NCI-H2227 (cell line): ENCODE results near the gene DMPK.

ENCODE experiments used
- DNase-seq: peaks from one replicate; lab custom pipeline; 2025; ENCODE audit not compliant: unreplicated experiment; lab: John Stamatoyannopoulos, UW

DMPK gene

DNA sequence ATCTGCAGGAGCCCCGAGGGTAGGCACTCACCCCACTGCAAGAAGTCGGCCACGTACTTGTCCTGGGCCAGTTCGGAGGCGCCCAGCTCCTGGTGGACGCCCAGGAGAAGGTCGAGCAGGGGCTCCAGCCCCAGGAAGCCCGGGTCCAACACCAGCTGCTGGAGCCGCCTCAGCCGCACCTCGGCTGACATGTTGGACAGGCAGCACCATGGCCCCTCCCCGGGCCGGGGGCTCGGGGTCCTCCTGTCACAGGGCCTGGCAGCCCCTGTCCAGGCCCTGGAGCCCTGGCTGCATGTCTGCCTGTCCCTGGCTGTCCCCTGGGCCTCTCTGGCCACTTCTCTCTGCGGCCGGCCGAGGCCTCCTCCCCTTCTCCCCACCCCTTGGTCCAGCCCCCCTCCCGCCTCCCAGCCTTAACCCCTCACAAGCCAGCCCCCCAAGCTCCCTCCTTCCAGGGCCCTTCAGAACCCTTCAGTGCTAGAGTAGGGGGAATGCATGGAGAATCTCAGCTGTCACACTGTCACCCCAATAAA is at the start of gene DMPK:
Gene DMPK (minus strand): TSS at position 329 of the 530 bp plus-strand sequence. CDS start 138 bp downstream, at position 191.
- no peak for DNase-seq

DNA sequence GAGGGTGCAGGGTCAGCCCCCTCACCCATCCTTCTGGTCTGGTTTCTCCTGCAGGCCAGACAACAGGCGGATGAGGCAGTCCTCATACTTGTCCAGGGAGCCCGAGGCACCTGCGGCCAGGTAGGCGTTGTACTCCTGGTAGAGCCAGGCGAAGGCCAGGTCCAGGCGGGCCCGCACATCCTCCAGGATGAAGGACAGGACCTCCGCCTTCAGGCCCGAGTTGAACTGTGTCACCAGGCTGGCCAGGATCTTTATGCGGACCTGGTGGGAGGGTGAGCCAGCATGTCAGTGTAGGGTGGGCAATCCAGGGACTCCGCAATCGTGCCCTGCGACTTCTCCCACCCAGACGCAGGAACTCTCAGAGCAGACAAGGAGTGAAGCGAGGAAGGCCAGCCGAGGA is 46.7 kb upstream of the DMPK start:
- DNase-seq: no peak

DNA sequence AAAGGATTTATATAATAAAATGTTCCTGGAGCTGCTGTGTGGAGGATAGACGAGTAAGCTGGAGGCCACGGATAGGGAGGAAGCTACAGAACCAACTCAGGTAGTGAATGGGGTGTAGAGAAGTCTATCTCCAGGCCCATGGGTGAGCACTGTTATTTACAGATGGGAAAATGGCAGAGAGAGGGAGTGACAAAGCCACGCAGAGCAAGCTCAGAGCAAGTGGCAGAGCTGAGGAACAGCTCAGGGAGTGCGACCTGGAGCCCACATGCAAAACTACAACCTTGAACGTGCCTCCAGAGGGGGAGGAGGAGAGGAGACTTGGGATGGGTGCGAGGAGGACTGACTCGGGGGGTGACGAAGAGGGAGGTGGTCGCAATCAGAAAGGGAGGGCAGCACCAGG is 46.2 kb upstream of the DMPK start:
- no peak for DNase-seq

GRCh38 chr19:45827459-45828093 is 45.3 kb upstream of the DMPK start:
- no peak for DNase-seq

DNA sequence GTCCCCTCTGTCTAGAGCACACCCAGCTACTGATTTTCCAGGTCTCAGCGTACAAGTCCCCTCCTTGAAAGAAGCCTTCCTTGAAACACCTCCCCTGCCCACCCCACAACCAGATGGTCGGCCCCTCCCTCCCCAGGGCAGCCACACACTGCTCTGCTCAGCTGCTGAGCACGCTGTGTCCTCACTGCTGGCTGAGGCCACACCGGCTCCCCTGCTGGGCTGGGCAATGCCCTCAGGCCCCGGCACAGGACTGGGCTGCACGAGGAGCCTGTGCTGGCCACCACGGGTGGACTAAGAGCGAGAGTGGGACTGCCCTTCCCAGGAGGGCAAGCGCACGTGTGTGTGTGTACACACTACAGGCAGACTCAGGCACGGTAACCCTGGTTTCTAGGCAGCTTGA is 44.6 kb upstream of the DMPK start:
- DNase-seq: no peak

DNA sequence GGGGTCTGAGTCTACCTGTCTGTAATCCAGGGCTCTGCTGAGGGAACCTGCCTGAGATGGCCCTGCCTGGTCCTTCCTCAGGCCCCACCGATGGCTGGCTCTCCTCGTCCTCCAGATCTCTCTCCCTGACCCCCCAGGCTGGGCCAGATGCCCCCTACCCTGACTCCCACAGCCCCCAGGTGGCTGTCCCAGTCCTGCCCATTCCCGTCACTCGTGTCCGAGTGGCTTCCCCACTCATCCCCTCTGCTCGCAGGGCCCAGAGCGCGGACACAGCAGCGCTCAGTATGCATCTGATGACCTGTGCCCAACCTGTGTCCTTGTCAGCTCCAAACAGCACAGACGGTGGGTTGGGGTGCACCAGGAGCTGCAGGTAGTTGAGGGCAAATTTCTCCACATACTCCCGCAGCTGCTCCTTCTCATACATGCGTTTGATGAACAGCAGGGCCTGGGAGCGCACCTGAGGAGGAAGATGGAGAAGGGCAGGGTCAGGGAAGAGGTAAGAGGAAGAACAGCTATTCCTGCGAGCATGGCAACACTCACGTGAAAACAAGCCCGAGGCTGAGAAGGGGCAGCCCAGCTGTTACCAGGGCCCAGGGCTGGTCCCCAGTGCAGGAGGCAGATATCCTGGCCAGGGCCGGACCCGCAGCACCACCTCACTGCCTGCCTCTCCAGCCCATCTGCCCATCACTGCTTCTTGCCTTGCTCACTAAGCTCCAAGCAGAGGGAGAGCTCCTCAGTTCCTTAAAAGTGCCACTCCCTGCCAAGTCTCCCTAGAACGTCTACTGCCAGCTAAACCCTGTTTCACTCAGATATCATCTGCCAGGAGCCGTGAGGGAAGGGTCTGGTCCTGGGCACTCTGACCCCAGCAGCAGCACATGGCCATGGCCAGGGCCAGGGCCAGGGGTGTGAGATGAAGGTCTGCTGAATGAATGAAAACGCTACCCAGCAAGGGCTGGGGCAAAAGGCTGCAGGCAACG is 43.9 kb upstream of the DMPK start:
- DNase-seq: no peak

- no peak for DNase-seq
Observed at GRCh38 chr19:45825263-45825605, 42.9 kb upstream of the DMPK start.

- no peak for DNase-seq
Observed at GRCh38 chr19:45824531-45825262, 42.4 kb upstream of the DMPK start.

DNA sequence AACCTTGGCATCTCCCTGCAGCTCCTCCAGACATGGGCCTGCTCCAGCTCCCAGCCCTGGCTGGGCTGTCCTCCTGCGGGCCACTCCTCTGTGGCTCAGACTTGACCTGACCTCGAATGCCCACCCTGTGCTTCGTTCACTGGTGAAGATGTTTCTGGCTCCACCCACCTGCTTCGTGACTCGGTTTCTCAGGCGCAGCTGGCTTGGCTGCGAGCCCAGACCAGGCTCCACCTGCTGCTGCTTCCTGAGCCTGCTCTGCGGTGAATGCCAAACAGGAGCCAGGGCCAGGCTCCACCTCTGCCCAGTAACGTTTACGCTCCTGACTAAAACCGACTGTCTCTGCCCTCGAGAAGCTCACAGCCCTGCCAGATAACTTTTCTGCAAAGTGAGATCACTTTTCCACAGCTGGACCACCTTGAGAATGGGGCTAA is 41.8 kb upstream of the DMPK start:
- no peak for DNase-seq

DNA sequence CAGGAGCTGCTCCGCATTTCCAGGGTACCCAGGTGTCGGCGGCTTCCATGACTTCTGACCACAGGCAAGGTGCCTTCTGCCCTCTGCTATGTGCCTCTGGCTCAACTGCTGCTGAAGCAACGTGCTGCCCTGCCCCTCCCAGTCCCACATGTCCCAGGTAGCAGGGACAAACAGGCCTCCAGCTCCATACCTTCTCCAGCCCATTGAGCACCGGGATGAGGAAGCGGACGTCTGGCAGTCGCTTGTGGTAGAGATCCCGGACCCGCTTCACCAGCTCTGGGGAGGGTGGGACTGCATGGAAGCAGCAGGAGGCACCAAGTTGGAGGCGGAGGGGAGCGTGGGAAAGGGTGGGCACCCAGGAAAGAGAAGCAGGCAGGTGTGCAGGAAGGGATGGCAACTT is 40.9 kb upstream of the DMPK start:
- no peak for DNase-seq

DNA sequence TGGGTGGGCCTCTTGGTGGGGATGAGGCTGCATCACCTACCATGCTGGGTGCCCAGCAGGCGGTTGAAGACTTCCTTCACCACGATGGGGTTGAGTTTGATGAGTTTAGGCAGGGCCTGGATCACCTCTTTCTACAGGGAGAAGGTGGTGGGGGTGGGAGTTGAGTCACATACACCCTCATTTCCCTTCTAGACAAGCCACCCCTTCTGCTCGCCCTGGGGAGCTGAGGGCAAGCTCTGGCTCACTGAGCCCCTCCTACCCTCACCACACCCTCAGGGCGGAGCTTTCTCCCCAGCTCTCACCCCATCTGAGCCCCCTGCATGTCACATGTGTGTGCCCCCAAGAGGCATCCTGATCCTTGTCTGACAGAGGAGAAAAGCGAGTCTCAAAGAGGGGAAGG is 40.4 kb upstream of the DMPK start:
- no peak for DNase-seq

DNA sequence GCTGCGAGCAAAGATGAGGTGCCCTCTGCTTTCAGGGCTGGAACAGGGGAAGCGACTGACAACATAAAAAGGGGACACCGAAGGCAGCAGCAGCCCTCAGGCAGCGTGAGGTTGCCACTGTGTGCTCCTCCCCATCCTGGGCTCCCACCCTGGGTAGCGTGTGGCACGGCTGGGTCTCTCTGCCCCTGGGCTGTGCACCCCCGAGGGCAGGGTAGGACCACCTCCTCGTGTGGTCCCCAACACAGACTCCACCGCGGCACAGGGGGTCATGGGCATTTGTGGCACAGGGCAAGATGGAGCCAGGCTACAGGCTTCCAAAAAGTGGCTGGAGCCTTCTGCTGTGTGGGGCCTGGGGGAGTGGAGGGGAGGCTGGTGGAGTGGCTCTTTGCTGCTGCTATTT is 39.3 kb upstream of the DMPK start:
- DNase-seq: no peak

DNA sequence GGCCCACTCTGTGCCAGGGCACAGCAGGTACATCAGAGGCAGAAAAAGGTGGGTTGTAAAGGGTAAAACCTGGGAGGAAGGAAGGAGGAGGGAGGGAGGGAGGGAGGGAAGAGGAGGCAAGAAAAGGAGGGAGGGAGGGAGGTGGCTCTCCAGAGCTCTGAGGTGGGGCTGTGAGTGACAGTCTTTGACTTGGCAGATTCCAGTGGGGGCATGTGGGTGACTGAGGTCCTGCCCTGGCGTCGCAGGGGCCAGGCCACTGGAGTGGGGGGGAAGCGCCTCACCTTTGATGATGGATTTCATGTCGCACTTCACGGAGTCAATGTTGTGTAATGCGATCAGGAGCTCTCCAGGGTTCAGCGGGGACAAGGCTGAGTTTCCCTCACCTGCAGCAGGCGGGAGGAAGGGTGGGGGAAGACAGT is 38.8 kb upstream of the DMPK start:
- no peak for DNase-seq

DNA sequence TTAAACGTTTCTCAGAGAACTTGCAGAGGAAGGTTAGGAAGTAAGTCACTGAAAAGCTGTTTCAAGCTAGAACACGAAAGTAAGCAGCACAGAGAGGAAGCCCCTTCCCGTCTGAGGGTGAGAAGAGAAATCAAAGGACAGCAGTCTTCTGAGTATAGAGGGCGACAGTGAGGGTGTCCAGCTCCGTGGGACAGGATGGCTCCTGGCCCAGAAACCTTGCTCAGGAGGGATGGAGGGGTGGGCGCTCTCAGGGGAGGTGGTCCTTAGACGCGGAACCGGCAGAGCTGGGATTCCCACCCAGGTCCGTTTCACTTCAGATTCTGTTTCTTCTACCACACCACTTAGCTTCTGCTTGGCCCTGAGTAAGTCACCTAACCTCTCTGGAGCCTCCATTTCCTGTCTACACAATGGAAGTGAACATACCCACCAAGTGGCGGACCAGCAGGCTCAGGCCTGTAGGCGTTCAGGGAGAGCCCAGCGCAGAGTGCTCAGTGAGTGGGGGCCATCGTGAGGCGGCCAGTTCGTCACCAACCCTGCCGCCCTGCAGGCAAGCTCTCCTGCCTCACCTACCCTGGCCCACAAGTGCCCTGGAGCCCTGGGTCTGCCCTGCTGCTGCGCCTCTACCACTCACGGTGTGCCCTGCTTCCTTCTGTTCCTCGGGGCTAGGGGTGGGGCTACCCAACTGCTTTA is 38.3 kb upstream of the DMPK start:
- no peak for DNase-seq

- no peak for DNase-seq
Observed at GRCh38 chr19:45819769-45820168, 37.5 kb upstream of the DMPK start.

DNA sequence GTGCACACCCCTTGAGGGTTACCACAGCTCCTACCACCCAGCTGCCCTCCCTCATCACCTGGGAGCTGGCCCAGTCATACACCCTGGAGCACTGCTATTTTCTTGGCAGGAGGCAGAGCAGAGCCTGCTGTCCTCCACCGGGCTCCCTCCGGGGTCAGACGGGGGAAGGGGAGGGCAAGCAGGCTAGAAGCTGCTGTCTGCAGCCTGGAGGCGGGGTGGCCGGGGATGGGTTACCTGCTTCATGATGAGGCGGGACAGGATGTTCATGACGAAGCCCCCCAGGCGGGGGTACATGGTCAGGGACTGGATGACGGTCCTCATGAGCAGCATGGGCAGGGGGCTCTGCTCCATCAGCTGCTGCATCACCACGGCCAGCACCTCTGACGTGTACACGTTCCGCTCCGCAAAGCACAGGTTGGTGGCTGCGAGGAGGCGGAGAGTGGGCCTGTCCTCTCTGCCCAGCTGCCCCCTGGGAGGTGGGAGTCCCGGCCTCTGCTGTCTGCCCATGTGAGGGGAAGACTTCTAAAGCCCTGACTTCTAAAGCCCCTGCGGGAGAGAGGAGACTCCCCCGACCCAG is 35.5 kb upstream of the DMPK start:
- DNase-seq: no peak

DNA sequence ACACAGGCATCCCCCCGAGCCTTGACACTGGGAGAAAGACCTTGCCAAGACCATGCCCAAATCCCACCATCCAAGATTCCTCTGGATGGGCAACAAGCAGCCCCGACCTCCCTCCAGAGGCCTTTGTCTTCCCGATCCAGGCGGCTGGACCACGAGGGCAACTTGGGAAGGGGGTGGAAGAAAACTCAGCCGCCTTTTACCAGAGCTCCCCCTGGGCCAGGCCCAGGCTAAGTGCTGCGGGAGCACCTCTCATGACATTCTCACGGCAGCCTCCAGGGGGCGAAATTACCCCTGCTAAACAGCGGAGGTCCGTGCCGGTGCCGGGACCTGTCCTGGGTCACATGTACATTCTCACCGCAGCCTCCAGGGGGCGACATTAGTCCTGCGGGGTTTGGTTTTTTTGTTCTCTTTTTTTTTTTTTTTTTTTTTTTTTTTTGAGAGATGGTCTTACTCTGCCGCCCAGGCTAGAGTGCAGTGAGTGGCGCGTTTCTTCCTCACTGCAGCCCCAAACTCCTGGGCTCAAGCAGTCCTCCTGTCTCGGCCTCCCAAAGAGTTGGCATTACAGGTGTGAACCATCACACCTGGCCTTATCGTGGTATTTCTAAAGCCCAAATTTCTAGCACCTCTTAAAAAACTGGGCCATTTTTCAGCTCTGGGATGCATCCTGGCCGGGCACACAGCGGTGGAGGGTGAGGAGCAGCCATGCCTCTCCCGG is 34.9 kb upstream of the DMPK start:
- DNase-seq: peak; percentile 89

DNA sequence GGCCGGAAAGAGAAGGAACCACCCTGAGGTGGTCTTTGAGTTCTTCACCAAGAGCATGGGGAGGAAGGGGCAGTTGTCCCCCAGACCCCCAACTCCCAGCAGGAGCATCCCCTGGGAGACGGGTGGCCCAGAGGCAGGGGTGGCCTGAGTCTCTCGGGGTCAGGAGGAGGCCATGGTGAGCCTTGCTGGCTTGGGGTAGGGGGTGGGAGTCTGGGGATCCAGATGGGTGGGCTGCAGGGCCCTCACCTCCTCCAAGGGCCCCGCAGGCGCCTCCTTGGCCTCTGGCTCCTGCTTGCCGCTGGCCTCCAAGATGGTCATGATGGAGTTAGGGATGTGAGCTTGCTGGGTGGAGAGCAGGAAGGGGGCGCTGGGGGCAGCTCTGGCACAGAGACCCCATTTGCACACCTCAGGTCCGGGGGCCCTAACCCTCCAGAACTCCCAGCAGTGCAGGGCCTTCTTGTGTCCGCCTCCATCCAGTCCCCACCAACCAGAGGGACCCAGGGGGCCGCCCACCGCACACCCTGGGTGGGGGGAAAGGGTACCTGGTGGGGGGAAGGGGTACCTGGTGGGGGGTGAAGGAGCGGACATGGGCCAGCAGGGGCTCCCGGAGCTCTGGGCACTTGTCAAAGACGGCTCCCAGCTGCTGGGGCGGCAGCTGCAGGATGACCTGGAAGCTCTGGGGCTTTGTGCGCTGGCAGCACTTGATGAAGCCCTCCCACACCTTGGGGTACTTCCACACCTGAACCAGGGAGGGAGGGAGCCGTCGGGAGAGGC is 34.1 kb upstream of the DMPK start:
- no peak for DNase-seq
